Ectodermal cell (in vitro differentiated cells): ENCODE results near the gene RRAD.

ENCODE experiments used
- H3K27ac ChIP-seq: 2 replicates; pipeline ENCODE4 v1.7.0; 2013; ENCODE audit warnings: mild to moderate bottlenecking, low read depth, low read length; ENCODE audit not compliant: insufficient read depth, poor library complexity, severe bottlenecking
- H3K27me3 ChIP-seq: 2 replicates; pipeline ENCODE4 v1.7.0; 2013; ENCODE audit warnings: mild to moderate bottlenecking, low read length; ENCODE audit not compliant: insufficient read depth, control insufficient read depth, poor library complexity, severe bottlenecking
- H3K36me3 ChIP-seq: one replicate; pipeline ENCODE4 v1.7.0; 2013; ENCODE audit warnings: low read length; ENCODE audit not compliant: control insufficient read depth, insufficient read depth
- H3K4me1 ChIP-seq: one replicate; pipeline ENCODE4 v1.7.0; 2013; ENCODE audit warnings: low read length; ENCODE audit not compliant: control insufficient read depth, insufficient read depth
- H3K4me3 ChIP-seq: 2 replicates; pipeline ENCODE4 v1.7.0; 2013; ENCODE audit warnings: low read depth, low read length, control low read depth; ENCODE audit not compliant: insufficient read depth
- H3K9me3 ChIP-seq: 2 replicates; pipeline ENCODE4 v1.7.0; 2013; ENCODE audit warnings: mild to moderate bottlenecking, low read length, moderate library complexity; ENCODE audit not compliant: control insufficient read depth
- WGBS, 2 experiments: methylation state at CpG; one replicate each; pipeline ENCODE4 v1.1.7; 2013; ENCODE audit warnings: missing lambda C conversion rate in 2 of 2; 5-methylcytosine and 5-hydroxymethylcytosine counted together

The RRAD gene

GRCh38 chr16:66891797-66892196 lies 33.5 kb downstream of the RRAD start:
- Histone ChIP-seq H3K9me3 (no peaks in the 10 kb centered on the region), H3K4me1 (no peaks in the 10 kb centered on the region), H3K27me3 (no peaks in the 10 kb centered on the region), H3K27ac (no peak overlapping the region), H3K36me3 (peaks cover 3% of the 10 kb centered on the region), H3K4me3 (no peak overlapping the region)
- 75 to 87% methylated on average over 5 of the region's 6 CpGs for WGBS, 2 experiments

GRCh38 chr16:66891360-66891759 lies 34.0 kb downstream of the RRAD start:
- Histone ChIP-seq H3K27me3 (no peaks in the 10 kb centered on the region), H3K36me3 (peaks cover 7% of the 10 kb centered on the region), H3K4me1 (no peaks in the 10 kb centered on the region), H3K27ac (no peak overlapping the region), H3K9me3 (no peaks in the 10 kb centered on the region), H3K4me3 (no peak overlapping the region)
- WGBS, 2 experiments: 93% methylated on average over 4 of the region's 4 CpGs

GRCh38 chr16:66890799-66891198 lies 34.5 kb downstream of the RRAD start:
- H3K27me3 ChIP-seq: no peaks in the 10 kb centered on the region
- WGBS, 2 experiments: 79 to 98% methylated on average over 1 to 2 of the region's 2 CpGs
- H3K4me3 ChIP-seq: no peak overlapping the region
- peaks cover 7% of the 10 kb centered on the region for H3K36me3 ChIP-seq
- H3K9me3 ChIP-seq: no peaks in the 10 kb centered on the region
- no peak overlapping the region for H3K27ac ChIP-seq
- H3K4me1 ChIP-seq: no peaks in the 10 kb centered on the region

GRCh38 chr16:66889622-66890021 lies 35.7 kb downstream of the RRAD start:
- Histone ChIP-seq H3K9me3 (no peaks in the 10 kb centered on the region), H3K4me1 (no peaks in the 10 kb centered on the region), H3K27me3 (no peaks in the 10 kb centered on the region), H3K36me3 (peaks cover 14% of the 10 kb centered on the region), H3K27ac (no peak overlapping the region), H3K4me3 (no peak overlapping the region)
- WGBS, 2 experiments: 88 to 95% methylated on average over 4 of the region's 4 CpGs

DNA sequence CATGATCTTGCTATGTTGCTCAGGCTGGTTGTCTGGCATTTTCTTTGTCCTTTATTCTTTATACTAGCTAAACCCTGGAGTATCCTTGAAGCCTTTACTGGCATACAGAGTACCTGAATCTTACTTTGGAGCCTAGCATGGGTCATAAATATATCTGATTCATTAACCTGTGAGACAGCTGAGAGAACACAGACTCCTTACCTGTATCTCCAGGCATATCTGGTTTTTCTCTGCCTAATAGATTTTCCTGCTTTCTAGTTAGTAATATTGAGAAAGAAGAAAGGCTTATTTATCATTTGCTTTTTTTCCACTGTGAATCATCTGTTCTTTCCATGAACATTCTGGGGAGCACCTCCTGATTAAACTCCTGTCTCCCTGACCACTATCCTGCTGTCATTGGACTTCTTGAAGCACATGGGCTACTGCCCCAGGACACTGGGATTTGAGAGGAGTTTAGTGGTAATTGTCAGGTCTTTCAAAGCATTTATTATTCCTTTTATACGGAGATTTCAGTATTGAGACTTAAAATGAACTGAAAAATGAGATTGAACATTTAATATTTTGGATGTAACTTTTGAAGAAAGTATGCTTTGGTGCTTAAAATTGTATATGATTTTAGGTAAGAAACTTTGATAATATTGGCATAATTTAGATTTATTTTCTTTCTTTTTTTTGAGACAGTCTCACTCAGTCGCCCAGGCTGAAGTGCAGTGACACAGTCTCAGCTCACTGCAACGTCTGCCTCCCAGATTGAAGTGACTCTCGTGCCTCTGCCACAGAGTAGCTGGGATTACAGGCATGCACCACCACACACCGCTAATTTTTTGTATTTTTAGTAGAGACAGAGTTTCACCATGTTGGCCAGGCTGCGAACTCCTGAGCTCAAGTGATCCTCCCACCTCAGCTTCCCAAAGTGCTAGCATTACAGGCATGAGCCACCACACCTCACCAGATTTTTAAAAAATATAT lies 36.4 kb downstream of the RRAD start:
- no peak overlapping the region for H3K4me3 ChIP-seq
- 89 to 94% methylated on average over 6 of the region's 6 CpGs for WGBS, 2 experiments
- no peaks in the 10 kb centered on the region for H3K9me3 ChIP-seq
- no peaks in the 10 kb centered on the region for H3K4me1 ChIP-seq
- no peaks in the 10 kb centered on the region for H3K27me3 ChIP-seq
- peaks cover 17% of the 10 kb centered on the region for H3K36me3 ChIP-seq
- H3K27ac ChIP-seq: no peak overlapping the region

- Histone ChIP-seq H3K36me3 (peaks cover 17% of the 10 kb centered on the region), H3K4me3 (no peak overlapping the region), H3K9me3 (no peaks in the 10 kb centered on the region), H3K4me1 (no peaks in the 10 kb centered on the region), H3K27ac (no peak overlapping the region), H3K27me3 (no peaks in the 10 kb centered on the region)
- WGBS, 2 experiments: 94 to 98% methylated on average over 3 of the region's 3 CpGs
Observed at GRCh38 chr16:66886914-66887313, 38.4 kb downstream of the RRAD start.

GRCh38 chr16:66886321-66886720 lies 39.0 kb downstream of the RRAD start:
- WGBS, 2 experiments: 89 to 97% methylated on average over 2 of the region's 2 CpGs
- peaks cover 3% of the 10 kb centered on the region for H3K27me3 ChIP-seq
- H3K9me3 ChIP-seq: no peaks in the 10 kb centered on the region
- peaks cover 17% of the 10 kb centered on the region for H3K36me3 ChIP-seq
- peaks cover 4% of the 10 kb centered on the region for H3K4me1 ChIP-seq
- H3K27ac ChIP-seq: no peak overlapping the region
- H3K4me3 ChIP-seq: no peak overlapping the region

DNA sequence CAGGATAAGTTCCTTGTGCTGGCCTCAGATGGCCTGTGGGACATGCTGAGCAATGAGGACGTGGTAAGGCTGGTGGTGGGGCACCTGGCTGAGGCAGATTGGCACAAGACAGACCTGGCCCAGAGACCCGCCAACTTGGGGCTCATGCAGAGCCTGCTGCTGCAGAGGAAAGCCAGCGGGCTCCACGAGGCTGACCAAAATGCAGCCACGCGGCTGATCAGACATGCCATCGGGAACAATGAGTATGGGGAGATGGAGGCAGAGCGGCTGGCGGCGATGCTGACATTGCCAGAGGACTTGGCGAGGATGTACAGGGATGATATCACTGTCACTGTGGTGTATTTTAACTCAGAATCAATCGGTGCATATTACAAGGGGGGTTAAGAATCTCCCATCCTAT lies 39.8 kb downstream of the RRAD start:
- Histone ChIP-seq H3K27ac (no peak overlapping the region), H3K4me1 (peaks cover 4% of the 10 kb centered on the region), H3K9me3 (no peaks in the 10 kb centered on the region), H3K27me3 (peaks cover 10% of the 10 kb centered on the region), H3K4me3 (no peak overlapping the region), H3K36me3 (peaks cover 17% of the 10 kb centered on the region)
- 95 to 97% methylated on average over 12 of the region's 12 CpGs for WGBS, 2 experiments

GRCh38 chr16:66882702-66883101 lies 42.6 kb downstream of the RRAD start:
- Histone ChIP-seq H3K27me3 (peaks cover 10% of the 10 kb centered on the region), H3K4me3 (no peak overlapping the region), H3K9me3 (no peaks in the 10 kb centered on the region), H3K27ac (no peak overlapping the region), H3K36me3 (peaks cover 17% of the 10 kb centered on the region), H3K4me1 (peaks cover 7% of the 10 kb centered on the region)
- WGBS, 2 experiments: 95 to 97% methylated on average over 3 of the region's 3 CpGs

DNA sequence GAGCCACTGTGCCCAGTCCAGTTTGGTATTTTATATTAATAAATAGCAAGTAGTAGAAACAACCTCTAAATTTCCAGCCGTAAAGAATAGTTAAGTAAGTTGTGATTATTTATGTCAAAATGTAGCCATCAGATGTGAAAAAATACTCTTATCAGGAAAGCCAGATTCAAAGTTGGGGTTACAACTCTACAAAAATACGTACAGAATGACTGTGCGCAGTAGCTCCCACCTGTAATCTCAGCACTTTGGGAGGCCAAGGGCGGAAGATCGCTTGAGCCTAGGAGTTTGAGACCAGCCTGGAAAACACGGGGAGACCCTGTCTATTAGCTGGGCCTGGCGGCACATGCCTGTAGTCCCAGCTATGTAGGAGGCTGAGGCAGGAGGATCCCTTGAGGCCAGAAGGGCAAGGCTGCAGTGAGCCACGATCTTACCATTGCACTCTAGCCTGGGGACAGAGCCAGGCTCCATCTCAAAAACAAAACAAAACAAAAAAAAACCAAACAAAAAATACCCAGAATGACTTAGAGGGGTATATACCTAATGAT lies 43.3 kb downstream of the RRAD start:
- Histone ChIP-seq H3K9me3 (no peaks in the 10 kb centered on the region), H3K36me3 (peaks cover 17% of the 10 kb centered on the region), H3K27ac (no peak overlapping the region), H3K4me1 (peaks cover 7% of the 10 kb centered on the region), H3K27me3 (peaks cover 10% of the 10 kb centered on the region), H3K4me3 (no peak overlapping the region)
- WGBS, 2 experiments: 93 to 97% methylated on average over 8 of the region's 8 CpGs
